WI38 (cell line): ENCODE measurements around the gene EVPL.

Experiments
- H3K4me3 ChIP-seq: 2 replicates; pipeline ENCODE4 v1.5.1; 2011; ENCODE audit warnings: low read depth, mild to moderate bottlenecking, control low read depth, low read length
- TF ChIP-seq, protein P1 (sequence below): IDR thresholded peaks from 2 replicates; pipeline ENCODE4 v1.5.1; 2012; ENCODE audit warnings: low read depth, mild to moderate bottlenecking, control low read depth, low read length

Gene EVPL

DNA sequence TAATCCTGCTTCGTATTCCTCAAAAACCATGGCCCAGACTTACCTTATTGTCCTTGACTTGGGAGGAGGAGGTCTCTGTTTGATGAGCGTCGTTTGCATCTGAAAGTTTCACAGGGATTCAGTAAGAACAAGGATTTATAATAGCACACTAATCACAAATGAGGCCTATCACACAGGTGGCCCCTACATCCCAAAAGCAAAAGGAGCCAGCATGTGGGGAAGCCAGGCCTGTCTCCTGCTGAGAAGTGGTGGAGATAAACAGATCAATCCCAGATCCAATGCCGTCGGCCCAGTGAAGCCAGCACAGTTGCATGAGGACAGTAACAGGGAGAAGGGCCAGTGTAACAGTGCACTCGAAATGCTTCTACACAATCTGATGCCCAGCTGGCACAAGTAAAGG is 13.3 kb upstream of the EVPL start:
- TF ChIP-seq, protein P1, sequence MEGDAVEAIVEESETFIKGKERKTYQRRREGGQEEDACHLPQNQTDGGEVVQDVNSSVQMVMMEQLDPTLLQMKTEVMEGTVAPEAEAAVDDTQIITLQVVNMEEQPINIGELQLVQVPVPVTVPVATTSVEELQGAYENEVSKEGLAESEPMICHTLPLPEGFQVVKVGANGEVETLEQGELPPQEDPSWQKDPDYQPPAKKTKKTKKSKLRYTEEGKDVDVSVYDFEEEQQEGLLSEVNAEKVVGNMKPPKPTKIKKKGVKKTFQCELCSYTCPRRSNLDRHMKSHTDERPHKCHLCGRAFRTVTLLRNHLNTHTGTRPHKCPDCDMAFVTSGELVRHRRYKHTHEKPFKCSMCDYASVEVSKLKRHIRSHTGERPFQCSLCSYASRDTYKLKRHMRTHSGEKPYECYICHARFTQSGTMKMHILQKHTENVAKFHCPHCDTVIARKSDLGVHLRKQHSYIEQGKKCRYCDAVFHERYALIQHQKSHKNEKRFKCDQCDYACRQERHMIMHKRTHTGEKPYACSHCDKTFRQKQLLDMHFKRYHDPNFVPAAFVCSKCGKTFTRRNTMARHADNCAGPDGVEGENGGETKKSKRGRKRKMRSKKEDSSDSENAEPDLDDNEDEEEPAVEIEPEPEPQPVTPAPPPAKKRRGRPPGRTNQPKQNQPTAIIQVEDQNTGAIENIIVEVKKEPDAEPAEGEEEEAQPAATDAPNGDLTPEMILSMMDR: no peak
- no peak overlapping the region for H3K4me3 ChIP-seq

DNA sequence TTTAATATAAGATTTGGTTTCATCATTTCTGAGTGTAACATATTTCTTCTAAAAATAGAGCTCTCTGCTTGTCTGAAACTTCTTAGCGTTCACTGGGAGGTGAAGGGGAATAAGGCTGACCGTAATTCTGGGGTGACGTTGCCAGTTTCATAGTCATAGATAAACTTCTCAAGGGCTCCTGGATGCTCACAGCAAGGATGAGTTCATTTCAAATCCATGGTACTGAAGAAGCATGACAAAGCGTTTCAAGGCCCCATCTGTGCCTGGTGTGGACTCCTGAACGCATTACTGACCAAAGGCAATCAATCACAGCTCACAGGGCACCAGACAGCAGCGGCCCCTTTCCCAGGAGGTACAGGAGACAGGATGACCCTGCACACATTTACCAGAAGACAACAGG is 12.0 kb upstream of the EVPL start:
- no peak overlapping the region for H3K4me3 ChIP-seq
- TF ChIP-seq, protein P1: no peak

DNA sequence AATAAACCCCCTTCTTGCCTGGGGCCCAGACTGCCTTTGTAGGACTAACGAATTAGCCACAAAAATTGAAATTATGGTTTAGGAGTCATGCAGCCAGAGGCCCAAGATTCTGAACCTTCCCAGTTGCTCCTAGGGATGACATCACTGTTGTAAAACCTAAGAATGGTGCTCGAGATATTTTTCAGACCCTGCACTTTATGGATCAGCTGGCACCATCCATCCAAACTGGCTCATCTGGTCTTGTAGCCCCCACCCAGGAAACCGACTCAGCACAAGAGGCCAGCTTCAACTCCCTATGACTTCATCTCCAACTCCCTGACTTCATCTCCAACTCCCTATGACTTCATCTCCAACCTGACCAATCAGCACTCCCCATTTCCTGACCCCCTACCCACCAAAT is 10.9 kb upstream of the EVPL start:
- H3K4me3 ChIP-seq: no peak overlapping the region
- TF ChIP-seq, protein P1: no peak

DNA sequence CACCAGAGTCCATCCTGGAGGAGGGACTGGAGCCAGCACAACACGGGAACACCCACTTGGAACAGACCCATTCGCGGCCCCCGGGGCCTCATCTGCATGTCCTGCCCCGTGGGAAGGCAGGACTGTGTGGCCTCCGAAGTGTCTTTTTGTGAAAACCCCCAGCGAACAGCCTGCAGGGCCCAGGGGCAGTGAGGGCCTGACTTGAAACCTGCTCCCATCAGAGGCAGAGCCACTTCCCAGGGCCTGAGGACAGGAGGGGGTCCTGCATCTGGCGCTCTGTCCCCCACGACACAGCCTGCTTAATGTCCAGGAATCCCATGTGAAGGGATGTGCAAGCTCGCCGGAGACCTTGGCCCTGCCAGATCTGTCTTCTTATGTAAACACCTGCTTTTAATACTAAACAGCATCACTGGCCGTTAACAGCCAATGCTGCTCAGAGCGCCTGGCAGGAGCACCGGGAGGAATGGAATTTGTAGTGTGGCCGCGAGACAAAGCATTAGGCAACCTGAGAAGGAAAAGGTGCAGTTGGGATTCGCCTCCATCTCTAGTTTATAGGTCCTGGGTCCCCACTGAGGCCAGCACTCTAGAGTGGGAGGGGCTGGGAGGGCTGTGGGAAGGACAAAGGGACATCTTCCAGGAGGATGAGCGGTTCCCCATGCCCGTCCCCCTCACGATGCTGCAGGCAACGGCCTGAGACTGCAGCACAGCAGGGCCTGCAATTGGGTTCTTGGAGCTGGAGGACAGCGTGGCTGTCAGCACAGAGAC is 9.6 kb upstream of the EVPL start:
- no peak overlapping the region for H3K4me3 ChIP-seq
- TF ChIP-seq, protein P1: no peak

DNA sequence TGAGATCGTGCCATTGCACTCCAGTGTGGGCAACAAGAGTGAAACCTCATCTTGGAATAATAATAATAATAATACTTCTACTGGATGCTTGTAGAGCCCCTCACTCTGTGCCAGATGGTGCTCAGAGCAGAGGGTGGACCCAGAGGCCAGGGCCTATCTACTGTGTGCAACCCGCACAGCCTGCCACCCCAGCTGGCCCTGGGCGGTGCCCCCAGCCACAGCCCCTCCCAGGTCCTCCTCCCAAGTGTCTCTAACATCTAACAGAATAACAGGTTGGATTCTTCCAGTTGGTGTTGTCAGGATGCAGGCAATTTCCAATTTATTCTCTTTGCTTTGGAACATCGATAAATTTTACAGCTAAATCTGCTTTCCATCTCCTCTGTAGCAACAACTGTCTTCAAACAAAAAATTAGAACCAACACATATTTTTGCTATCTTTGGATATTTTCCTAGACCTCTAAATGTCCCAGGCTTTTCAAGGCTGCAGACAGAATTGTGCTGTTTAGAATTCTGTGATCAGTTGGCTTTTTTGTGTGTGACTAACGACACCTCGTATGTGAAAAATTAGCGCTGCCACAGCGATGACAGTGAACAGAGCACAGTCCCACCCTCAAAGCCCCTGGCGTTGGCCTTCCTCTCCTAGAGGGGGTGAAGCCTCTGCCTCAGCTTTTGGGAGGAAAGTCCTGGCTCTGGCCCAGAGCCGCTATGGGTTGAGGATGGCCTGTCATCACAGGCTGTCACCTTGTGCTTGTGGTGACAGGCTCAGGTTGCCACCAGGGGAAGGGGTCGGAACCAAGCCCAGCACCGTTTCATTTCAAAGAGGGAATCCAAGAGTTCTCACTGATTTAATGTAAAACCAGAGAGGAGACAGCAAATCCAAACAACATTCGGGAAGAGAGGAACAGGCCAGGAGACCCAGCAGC is 7.6 kb upstream of the EVPL start:
- TF ChIP-seq, protein P1: no peak

DNA sequence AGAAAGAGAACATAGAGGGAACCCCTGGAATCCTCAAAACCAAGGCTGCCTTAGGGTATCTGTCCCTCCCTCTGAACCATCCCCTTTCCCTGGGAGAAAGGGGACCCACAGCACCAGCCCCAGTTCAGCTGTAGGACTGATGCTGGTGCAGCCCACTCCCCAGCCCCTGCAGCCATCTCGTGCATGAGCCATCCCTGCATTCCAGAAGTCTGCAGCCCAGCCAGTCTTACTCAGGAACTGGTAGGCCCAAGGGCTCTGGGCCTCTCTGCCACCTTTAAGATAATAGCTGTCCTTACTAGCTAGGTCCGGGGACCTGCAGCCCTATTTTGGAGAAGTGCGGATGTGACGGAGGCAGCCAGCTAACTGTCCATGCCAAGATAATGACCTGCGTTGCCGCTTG is 6.0 kb upstream of the EVPL start:
- TF ChIP-seq, protein P1: no peak
- no peak overlapping the region for H3K4me3 ChIP-seq

More for the DNA sequence above, 7.6 kb upstream of the EVPL start:
- no peak overlapping the region for H3K4me3 ChIP-seq

DNA sequence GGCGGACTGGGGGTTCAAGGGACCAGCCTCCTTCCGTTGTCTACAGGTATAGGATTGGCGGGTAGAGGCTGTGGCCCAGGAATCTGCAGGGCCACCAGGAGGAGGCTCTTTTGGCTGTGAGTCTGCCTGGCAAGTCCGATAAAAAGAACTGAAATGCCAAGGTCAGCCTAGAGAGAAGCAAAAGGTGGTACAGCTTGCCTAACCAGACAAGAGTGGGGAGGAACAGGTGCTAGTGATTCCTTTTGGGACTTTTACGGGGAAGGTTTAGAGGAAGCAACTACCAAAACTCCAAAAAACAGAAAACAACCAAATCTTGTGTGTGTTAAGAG is 5.6 kb upstream of the EVPL start:
- TF ChIP-seq, protein P1: no peak
- no peak overlapping the region for H3K4me3 ChIP-seq
